ENCODE measurements around the gene SNRPD3.

SNRPD3 gene

GRCh38 chr22:24553597-24554312 lies 2.0 kb upstream of the SNRPD3 start:
- Histone ChIP-seq H3K36me3 (replicated peaks) (peaks cover 13% of the 10 kb centered on the region), H3K4me3 (ENCODE audit: low read depth, low read length) (peak overlapping the region; percentile 88), H3K27me3 (replicated peaks) (no peaks in the 10 kb centered on the region), H3K27ac (peak overlapping the region; percentile 85)
- in situ Hi-C loops (cut with HindIII; ENCODE audit: low pct_ligation_motif_present, low sequenced_read_pairs) = no loop called here
- peak; percentile 7 for DNase-seq
- TF ChIP-seq CTCF (IDR thresholded peaks at IDR 0.05; ENCODE audit: low read depth, low read length, missing control alignments) = no peak

- no peaks in the 10 kb centered on the region for H3K27me3 ChIP-seq (replicated peaks)
- H3K4me3 ChIP-seq (ENCODE audit: low read depth, low read length) = peak within 1 kb of the TSS; percentile 99
- DNase-seq = peak; percentile 37
- peaks cover 20% of the 10 kb centered on the region for H3K36me3 ChIP-seq (replicated peaks)
- in situ Hi-C loops (cut with HindIII; ENCODE audit: low pct_ligation_motif_present, low sequenced_read_pairs) = no loop called here
- peak within 1 kb of the TSS; percentile 85 for H3K27ac ChIP-seq
- no peak for TF ChIP-seq CTCF (IDR thresholded peaks at IDR 0.05; ENCODE audit: low read depth, low read length, missing control alignments)
Measured at GRCh38 chr22:24554313-24555164, 1.3 kb upstream of the SNRPD3 start, which contains the start of gene GUCD1. TSS of gene GUCD1 (minus strand) at chr22:24555138. CDS start at chr22:24554991, 147 bp downstream.

- H3K4me3 ChIP-seq (ENCODE audit: low read depth, low read length) = no peak overlapping the region
- peaks cover 34% of the 10 kb centered on the region for H3K36me3 ChIP-seq (replicated peaks)
- TF ChIP-seq CTCF (IDR thresholded peaks at IDR 0.05; ENCODE audit: low read depth, low read length, missing control alignments) = no peak
- in situ Hi-C loops (cut with HindIII; ENCODE audit: low pct_ligation_motif_present, low sequenced_read_pairs) = no loop called here
- H3K27ac ChIP-seq = no peak overlapping the region
- no peaks in the 10 kb centered on the region for H3K27me3 ChIP-seq (replicated peaks)
- no peak for DNase-seq
Measured at GRCh38 chr22:24559471-24559870, 3.7 kb downstream of the SNRPD3 start.

GRCh38 chr22:24563246-24563645 lies 7.4 kb downstream of the SNRPD3 start:
- in situ Hi-C loops (cut with HindIII; ENCODE audit: low pct_ligation_motif_present, low sequenced_read_pairs) = no loop called here
- no peak overlapping the region for H3K4me3 ChIP-seq (ENCODE audit: low read depth, low read length)
- TF ChIP-seq CTCF (IDR thresholded peaks at IDR 0.05; ENCODE audit: low read depth, low read length, missing control alignments) = no peak
- no peak for DNase-seq
- H3K27ac ChIP-seq = no peak overlapping the region
- H3K27me3 ChIP-seq (replicated peaks) = no peaks in the 10 kb centered on the region
- H3K36me3 ChIP-seq (replicated peaks) = peaks cover 34% of the 10 kb centered on the region

- no peak for DNase-seq
- Histone ChIP-seq H3K4me3 (ENCODE audit: low read depth, low read length) (no peak overlapping the region), H3K27ac (no peak overlapping the region), H3K27me3 (replicated peaks) (no peaks in the 10 kb centered on the region), H3K36me3 (replicated peaks) (peaks cover 32% of the 10 kb centered on the region)
- no peak for TF ChIP-seq CTCF (IDR thresholded peaks at IDR 0.05; ENCODE audit: low read depth, low read length, missing control alignments)
- in situ Hi-C loops (cut with HindIII; ENCODE audit: low pct_ligation_motif_present, low sequenced_read_pairs) = no loop called here
Measured at GRCh38 chr22:24564376-24565058, 8.7 kb downstream of the SNRPD3 start.

Measured in brain microvascular endothelial cell (primary cell).